HTR-8/SVneo (cell line): ENCODE measurements around the gene OOSP1.
"Not testable (repeated sequence)": the region's sequence is repeated elsewhere in the genome, so short reads cannot be mapped to it uniquely, and the experiment has no call there.

Source experiments
- DNase-seq: peaks from one replicate; pipeline ENCODE4 v3.0.0; 2011; ENCODE audit warnings: low spot score, mixed read lengths; ENCODE audit not compliant: insufficient read length
- FAIRE-seq: peaks from 2 replicates; lab custom pipeline; 2011; peaks lifted over from hg19 to GRCh38; lab: Jason Lieb, UNC

OOSP1 gene

GRCh38 chr11:59957094-59957493 lies 18.9 kb downstream of the OOSP1 start:
- DNase-seq (no peak), FAIRE-seq (no peak)

DNA sequence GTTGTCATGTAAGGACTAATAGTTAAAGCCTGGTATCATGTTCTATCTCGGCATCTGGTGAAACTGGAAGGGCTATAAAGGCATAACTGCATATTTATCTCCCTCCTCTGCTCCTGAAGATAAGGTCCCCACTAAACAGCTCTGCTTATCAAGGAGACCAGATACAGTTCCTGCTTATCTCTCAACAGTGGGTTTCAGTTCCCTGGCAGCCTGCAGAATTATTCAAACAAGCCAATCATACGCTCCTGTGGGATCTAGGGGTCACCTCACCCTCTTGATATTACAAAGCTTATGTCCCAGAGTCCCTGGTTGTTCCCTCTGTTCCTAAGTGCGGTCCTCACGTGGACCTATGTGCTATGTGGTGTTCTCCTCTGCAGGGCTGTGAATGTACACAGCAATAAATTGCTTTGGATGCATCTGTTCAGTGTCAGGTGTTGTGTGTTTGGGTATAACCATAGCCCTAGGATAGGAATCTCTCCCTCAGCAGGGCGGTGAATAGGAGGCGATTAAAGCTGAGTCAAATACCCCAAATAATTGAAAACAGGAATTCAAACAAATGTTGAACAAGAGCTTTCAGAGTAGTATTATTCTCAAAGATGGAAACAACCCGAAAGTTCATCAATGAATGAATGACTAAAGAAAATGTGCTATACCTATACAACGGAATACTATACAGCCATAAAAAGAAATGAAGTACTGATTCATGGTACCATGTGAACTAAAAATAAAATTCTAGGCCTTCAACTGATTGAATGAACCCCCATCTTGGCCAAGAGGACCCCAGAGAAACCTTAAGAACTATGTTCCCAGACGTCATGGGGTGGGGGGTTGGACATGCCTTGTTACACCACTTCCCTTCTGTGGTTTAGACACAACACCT lies 22.5 kb downstream of the OOSP1 start:
- DNase-seq (no peak), FAIRE-seq (no peak)

GRCh38 chr11:59962107-59962482 lies 23.9 kb downstream of the OOSP1 start:
- FAIRE-seq (no peak), DNase-seq (no peak)

GRCh38 chr11:59963733-59964132 lies 25.5 kb downstream of the OOSP1 start, which contains the start of gene OOSP4A:
Gene OOSP4A, plus strand, starts transcription at chr11:59964033. Its CDS starts 0 bp downstream, at chr11:59964033.
- no peak for FAIRE-seq
- DNase-seq: no peak

GRCh38 chr11:59965424-59965823 lies 27.2 kb downstream of the OOSP1 start:
- FAIRE-seq: no peak
- DNase-seq: no peak

DNA sequence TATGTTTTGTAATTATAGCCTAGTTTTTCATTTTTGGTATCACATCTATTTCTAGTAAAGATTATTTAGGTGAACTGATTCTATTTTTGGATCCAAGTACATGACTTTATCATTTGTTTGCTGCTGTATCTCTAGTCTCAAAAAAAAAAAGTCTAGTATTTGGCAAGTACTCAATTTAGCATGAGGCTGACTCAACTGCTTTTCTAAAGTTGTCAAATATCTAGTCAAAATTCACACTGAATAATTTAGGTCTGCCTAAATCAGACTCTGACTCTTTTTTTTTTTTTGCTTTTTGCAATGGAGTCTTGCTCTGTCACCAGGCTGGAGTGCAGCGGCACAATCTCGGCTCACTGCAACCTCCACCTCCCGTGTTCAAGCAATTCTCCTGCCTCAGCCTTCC lies 28.0 kb downstream of the OOSP1 start:
- FAIRE-seq: no peak
- DNase-seq: no peak

- FAIRE-seq (no peak), DNase-seq (no peak)
Observed at GRCh38 chr11:59967677-59968394, 29.6 kb downstream of the OOSP1 start.

DNA sequence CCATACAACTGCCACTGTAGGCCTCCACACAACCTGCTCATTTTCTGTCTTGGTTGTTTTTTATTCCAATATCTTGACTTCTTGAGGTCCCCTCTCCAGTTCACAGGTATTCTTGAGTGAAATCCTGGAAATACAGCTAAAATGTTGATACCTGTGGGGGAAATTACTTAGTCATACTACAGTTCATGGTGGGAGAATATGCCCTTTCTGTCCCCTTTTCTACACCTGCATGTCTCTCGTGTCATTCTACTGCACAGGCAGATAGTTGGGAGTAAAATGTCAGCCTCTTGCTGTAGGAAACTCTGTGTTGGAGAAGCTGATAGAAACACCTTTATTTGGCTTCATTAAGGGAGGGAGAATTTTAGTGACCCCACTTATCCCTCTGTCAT lies 30.2 kb downstream of the OOSP1 start:
- no peak for DNase-seq
- no peak for FAIRE-seq

DNA sequence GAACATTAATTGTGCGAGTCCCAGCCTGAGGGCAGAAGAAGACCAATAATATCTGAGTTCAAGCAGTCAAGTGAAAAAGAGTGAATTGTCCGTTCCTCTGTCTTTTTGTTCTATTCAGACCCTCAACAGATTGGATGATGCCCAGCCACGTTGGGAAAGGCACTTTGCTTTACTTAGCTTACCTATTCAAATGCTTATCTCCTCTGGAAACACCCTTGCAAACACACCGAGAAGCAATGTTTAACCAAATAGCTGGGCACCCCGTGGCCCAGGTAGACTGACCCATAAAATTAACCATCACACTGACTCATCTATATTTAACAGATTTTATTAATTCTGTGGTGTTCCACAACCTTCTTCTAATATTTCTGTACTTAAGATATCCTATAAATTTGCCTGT lies 34.9 kb downstream of the OOSP1 start:
- FAIRE-seq (no peak), DNase-seq (no peak)

- DNase-seq (no peak), FAIRE-seq (no peak)
Observed at GRCh38 chr11:59981106-59981770, 43.0 kb downstream of the OOSP1 start.

GRCh38 chr11:59982037-59982436 lies 43.8 kb downstream of the OOSP1 start:
- not testable (repeated sequence) for FAIRE-seq, DNase-seq

- DNase-seq (no peak), FAIRE-seq (no peak)
Observed at GRCh38 chr11:59983212-59983611, 45.0 kb downstream of the OOSP1 start.

- DNase-seq (no peak), FAIRE-seq (no peak)
Observed at GRCh38 chr11:59984368-59984767, 46.1 kb downstream of the OOSP1 start.

DNA sequence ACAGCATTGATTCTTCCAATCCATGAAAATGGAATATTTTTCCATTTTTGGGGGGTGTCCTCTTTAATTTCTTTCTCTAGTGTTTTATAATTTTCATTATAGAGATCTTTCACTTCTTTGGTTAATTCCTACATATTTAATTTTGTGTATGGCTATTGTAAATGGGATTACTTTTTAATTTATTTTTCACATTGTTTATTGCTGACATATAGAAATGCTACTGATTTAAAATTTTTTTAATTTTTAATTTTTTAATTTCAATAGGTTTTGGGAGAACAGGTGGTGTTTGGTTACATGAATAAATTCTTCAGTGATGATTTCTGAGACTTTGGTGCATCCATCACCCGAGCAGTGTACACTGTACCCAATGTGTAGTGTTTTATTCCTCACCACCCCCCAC lies 52.2 kb downstream of the OOSP1 start:
- DNase-seq (no peak), FAIRE-seq (no peak)

GRCh38 chr11:59992425-59992824 lies 54.2 kb downstream of the OOSP1 start:
- FAIRE-seq (no peak), DNase-seq (no peak)

- no peak for FAIRE-seq
Observed at GRCh38 chr11:59997800-59998199, 59.6 kb downstream of the OOSP1 start.

DNA sequence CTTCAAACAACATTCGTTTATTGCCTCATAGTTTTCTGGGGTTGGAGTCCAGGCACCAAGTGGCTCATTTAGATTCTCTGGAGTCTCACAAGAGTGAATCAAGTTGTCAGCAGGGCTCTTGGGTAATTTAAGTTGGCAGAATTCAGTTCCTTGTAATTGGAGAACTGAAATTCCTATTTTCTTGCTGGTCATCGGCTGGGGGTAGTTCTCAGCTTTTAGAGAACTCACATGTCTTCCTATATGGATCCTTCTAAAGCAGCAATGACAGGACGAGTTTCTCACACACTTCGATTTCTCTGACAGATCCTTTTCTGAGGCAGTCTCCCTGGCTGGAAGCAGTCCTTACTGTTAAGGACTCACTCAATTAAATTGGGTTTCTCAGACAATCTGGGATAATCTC lies 61.5 kb downstream of the OOSP1 start:
- DNase-seq (no peak), FAIRE-seq (no peak)

More at GRCh38 chr11:59997800-59998199, 59.6 kb downstream of the OOSP1 start:
- DNase-seq: no peak

DNA sequence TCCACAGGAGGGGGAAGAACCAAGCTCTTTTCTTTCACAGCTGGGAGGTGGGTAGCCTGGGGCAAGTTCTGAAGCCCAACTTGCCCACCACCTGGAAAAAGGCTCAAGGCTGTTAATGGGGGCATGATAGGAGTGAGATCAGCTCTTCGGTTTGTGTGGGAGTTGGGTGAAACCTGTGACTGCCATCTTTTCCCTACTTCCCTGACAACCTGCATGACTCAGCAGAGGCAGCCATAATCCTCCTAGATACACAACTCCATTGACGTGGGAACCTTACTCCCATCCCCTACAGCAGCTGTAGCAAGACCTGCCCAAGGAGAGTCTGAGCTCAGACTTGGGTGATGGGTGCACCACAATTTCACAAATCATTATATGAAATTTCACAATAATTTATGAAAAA lies 65.5 kb downstream of the OOSP1 start:
- no peak for DNase-seq
- no peak for FAIRE-seq

DNA sequence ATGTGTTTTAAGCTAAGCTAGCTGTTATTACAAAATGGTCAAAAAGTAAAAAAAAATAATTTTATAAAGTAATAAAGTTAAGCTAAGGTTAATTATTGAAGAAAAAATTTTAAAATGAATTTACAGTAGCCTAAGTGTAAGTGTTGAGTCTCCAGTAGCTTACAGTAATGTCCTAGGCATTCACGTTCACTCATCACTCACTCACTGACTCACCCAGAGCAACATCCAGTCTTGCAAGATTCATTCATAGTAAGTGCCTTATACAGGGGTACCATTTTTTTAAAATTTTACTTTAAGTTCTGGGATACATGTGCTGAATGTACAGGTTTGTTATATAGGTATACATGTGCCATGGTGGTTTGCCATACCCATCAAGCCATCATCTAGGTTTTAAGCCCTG lies 67.1 kb downstream of the OOSP1 start:
- no peak for FAIRE-seq
- no peak for DNase-seq
